ENCODE data around the gene KMT2E.

GRCh38 chr7:105088456-105088855, 74.5 kb downstream of the KMT2E start:
- no peak for TF ChIP-seq POLR2A (IDR thresholded peaks at IDR 0.05)
- TF ChIP-seq, protein P1, sequence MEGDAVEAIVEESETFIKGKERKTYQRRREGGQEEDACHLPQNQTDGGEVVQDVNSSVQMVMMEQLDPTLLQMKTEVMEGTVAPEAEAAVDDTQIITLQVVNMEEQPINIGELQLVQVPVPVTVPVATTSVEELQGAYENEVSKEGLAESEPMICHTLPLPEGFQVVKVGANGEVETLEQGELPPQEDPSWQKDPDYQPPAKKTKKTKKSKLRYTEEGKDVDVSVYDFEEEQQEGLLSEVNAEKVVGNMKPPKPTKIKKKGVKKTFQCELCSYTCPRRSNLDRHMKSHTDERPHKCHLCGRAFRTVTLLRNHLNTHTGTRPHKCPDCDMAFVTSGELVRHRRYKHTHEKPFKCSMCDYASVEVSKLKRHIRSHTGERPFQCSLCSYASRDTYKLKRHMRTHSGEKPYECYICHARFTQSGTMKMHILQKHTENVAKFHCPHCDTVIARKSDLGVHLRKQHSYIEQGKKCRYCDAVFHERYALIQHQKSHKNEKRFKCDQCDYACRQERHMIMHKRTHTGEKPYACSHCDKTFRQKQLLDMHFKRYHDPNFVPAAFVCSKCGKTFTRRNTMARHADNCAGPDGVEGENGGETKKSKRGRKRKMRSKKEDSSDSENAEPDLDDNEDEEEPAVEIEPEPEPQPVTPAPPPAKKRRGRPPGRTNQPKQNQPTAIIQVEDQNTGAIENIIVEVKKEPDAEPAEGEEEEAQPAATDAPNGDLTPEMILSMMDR (IDR thresholded peaks at IDR 0.05) = no peak
